GM21717 (cell line): ENCODE data around the gene SPG11.
A peak's percentile ranks its signal among the peaks of the same experiment; 100 is the strongest.
"Not testable (repeated sequence)": the region's sequence is repeated elsewhere in the genome, so short reads cannot be mapped to it uniquely, and the experiment has no call there.

Experiments used
- ATAC-seq: cut with Tn5 transposase; IDR thresholded peaks from one replicate; pipeline ENCODE4 v1.9.1; 2021; ENCODE audit warnings: mild to moderate bottlenecking, moderate library complexity; ENCODE audit not compliant: unreplicated experiment

SPG11 gene, protein sequence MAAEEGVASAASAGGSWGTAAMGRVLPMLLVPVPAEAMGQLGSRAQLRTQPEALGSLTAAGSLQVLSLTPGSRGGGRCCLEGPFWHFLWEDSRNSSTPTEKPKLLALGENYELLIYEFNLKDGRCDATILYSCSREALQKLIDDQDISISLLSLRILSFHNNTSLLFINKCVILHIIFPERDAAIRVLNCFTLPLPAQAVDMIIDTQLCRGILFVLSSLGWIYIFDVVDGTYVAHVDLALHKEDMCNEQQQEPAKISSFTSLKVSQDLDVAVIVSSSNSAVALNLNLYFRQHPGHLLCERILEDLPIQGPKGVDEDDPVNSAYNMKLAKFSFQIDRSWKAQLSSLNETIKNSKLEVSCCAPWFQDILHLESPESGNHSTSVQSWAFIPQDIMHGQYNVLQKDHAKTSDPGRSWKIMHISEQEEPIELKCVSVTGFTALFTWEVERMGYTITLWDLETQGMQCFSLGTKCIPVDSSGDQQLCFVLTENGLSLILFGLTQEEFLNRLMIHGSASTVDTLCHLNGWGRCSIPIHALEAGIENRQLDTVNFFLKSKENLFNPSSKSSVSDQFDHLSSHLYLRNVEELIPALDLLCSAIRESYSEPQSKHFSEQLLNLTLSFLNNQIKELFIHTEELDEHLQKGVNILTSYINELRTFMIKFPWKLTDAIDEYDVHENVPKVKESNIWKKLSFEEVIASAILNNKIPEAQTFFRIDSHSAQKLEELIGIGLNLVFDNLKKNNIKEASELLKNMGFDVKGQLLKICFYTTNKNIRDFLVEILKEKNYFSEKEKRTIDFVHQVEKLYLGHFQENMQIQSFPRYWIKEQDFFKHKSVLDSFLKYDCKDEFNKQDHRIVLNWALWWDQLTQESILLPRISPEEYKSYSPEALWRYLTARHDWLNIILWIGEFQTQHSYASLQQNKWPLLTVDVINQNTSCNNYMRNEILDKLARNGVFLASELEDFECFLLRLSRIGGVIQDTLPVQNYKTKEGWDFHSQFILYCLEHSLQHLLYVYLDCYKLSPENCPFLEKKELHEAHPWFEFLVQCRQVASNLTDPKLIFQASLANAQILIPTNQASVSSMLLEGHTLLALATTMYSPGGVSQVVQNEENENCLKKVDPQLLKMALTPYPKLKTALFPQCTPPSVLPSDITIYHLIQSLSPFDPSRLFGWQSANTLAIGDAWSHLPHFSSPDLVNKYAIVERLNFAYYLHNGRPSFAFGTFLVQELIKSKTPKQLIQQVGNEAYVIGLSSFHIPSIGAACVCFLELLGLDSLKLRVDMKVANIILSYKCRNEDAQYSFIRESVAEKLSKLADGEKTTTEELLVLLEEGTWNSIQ (N-terminal part only)

DNA sequence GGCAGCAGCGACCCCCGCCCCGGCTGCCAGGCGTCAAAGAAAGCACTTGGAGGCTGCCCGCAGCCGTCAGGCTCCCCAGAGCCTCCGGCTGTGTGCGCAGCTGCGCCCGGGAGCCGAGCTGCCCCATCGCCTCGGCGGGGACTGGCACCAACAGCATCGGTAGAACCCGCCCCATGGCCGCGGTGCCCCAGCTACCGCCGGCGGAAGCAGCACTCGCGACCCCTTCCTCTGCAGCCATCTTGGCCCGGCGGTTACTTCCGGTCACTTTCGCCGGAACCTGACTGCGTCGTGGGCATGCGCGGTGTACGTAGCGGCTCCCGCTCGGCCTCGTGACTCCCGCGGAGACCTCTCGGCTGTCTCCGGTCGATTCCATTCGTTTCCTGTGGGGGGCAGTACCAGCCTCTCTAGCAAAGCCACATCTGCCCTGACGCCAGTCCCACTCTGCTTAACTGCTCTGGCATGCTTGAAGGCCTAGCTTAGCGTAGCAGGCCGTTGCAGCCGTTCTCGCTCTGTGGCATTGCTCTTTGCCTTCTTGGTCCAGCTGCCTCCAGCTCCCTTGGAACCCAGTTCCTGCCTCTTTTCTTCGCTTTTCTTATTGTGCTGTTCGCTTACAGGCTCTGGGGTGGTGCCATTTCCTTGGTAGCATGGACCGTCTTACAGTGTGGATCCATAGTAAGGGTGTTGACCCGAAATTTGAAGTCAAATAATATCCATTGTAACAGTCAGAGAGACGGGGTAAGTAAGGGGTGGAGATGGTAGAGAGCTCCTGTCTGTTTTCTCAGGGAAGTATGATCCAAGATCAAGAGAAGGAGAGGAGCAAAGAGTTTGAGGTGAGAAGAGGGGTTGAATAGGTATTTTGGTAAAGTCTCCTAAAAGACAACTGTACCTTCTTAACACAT lies at the start of gene SPG11:
Gene SPG11 (minus strand): TSS at position 253 of the 899 bp plus-strand sequence. CDS start 15 bp downstream, at position 238.
- ATAC-seq: peak; percentile 72

DNA sequence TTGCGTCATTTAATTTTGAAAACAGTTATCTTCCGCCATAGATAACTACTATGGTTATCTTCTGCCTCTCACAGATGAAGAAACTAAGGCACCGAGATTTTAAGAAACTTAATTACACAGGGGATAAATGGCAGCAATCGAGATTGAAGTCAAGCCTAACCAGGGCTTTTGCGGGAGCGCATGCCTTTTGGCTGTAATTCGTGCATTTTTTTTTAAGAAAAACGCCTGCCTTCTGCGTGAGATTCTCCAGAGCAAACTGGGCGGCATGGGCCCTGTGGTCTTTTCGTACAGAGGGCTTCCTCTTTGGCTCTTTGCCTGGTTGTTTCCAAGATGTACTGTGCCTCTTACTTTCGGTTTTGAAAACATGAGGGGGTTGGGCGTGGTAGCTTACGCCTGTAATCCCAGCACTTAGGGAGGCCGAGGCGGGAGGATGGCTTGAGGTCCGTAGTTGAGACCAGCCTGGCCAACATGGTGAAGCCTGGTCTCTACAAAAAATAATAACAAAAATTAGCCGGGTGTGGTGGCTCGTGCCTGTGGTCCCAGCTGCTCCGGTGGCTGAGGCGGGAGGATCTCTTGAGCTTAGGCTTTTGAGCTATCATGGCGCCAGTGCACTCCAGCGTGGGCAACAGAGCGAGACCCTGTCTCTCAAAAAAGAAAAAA lies 49.0 kb upstream of the SPG11 start:
- no peak for ATAC-seq

DNA sequence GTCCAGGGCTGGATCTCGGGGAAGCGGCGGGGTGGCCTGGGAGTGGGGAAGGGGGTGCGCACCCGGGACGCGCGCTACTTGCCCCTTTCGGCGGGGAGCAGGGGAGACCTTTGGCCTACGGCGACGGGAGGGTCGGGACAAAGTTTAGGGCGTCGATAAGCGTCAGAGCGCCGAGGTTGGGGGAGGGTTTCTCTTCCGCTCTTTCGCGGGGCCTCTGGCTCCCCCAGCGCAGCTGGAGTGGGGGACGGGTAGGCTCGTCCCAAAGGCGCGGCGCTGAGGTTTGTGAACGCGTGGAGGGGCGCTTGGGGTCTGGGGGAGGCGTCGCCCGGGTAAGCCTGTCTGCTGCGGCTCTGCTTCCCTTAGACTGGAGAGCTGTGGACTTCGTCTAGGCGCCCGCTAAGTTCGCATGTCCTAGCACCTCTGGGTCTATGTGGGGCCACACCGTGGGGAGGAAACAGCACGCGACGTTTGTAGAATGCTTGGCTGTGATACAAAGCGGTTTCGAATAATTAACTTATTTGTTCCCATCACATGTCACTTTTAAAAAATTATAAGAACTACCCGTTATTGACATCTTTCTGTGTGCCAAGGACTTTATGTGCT lies 48.4 kb upstream of the SPG11 start:
- peak; percentile 20 for ATAC-seq

DNA sequence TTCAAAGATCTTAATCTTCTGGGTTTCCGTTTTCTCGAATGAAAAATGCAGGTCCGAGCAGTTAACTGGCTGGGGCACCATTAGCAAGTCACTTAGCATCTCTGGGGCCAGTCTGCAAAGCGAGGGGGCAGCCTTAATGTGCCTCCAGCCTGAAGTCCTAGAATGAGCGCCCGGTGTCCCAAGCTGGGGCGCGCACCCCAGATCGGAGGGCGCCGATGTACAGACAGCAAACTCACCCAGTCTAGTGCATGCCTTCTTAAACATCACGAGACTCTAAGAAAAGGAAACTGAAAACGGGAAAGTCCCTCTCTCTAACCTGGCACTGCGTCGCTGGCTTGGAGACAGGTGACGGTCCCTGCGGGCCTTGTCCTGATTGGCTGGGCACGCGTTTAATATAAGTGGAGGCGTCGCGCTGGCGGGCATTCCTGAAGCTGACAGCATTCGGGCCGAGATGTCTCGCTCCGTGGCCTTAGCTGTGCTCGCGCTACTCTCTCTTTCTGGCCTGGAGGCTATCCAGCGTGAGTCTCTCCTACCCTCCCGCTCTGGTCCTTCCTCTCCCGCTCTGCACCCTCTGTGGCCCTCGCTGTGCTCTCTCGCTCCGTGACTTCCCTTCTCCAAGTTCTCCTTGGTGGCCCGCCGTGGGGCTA lies 47.8 kb upstream of the SPG11 start, which contains the start of the genes B2M and PATL2:
Gene B2M (plus strand): TSS at position 422 of the 647 bp plus-strand sequence. CDS start 30 bp downstream, at position 452.
Gene PATL2 (minus strand): TSS at position 228 of the 647 bp plus-strand sequence. CDS start 34,833 bp downstream, outside the sequence.
- ATAC-seq: peak; percentile 78

DNA sequence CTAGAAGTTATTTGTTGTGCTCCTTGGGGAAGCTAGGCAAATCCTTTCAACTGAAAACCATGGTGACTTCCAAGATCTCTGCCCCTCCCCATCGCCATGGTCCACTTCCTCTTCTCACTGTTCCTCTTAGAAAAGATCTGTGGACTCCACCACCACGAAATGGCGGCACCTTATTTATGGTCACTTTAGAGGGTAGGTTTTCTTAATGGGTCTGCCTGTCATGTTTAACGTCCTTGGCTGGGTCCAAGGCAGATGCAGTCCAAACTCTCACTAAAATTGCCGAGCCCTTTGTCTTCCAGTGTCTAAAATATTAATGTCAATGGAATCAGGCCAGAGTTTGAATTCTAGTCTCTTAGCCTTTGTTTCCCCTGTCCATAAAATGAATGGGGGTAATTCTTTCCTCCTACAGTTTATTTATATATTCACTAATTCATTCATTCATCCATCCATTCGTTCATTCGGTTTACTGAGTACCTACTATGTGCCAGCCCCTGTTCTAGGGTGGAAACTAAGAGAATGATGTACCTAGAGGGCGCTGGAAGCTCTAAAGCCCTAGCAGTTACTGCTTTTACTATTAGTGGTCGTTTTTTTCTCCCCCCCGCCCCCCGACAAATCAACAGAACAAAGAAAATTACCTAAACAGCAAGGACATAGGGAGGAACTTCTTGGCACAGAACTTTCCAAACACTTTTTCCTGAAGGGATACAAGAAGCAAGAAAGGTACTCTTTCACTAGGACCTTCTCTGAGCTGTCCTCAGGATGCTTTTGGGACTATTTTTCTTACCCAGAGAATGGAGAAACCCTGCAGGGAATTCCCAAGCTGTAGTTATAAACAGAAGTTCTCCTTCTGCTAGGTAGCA lies 47.0 kb upstream of the SPG11 start:
- no peak for ATAC-seq

DNA sequence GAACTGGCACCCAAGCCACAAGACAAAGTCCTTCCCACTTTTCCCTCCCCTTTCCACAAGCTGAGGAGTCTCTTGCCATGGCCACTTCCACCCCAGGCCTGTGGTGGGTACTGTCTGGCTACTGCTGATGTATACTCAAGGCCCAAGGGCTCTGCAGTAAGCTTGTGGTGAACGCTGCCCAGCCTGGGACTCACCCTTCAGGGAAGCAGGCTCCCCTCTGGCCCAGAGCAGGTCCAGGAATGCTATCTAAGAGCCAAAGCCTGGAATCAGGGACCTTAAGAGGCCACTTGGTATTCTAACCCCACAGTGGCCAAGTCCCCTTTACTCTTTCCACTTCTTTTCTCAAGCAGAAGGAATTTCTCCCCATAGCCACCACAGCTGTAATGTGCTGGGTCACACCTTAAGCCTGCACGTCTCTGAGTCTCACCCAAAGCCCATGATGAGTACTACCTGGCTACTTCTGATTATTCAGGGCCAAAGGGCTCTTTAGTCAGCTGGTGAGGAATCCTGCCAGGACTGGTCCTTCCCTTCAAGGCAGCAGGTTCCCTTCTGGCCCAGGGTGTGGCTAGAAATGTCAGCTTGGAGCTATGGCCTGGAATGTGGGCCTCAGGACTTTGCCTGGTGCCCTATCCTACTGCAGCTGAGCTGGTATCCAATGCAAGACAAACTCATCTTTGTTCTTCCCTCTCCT lies 43.6 kb upstream of the SPG11 start:
- ATAC-seq: no peak

DNA sequence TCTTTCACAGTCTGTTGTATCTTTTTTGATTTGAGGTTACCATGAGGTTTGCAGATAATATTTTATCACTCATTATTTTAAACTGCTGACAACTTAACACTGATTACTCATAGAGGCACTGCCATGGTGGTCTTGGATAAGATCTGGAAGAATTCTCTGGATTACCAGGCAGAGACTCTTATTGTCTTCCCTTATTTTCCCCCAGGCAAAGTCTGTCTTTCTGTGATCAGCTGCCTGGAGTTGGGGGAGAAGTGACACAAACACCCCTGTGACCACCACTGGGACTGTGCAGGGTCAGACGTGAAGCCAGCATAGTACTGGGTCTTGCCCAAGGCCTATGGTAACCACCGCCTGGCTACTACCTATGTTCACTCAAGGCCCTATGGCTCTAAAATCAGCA lies 42.9 kb upstream of the SPG11 start:
- no peak for ATAC-seq

DNA sequence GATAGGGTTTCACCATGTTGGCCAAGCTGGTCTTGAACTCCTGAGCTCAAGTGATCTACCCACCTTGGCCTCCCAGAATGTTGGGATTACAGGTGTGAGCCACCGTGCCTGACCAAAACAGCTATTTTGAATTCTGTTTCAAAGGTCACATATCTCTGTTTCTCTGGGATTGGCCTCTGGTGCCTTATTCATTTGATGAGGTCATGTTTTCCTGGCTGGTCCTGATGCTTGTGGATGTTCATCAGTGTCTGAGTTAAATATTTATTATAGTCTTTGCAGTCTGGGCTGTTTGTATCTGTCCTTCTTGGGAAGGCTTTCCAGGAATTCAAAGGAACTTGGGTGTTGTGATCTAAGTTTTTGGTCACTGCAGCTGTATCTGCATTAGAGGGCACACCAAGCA lies 42.5 kb upstream of the SPG11 start:
- no peak for ATAC-seq

DNA sequence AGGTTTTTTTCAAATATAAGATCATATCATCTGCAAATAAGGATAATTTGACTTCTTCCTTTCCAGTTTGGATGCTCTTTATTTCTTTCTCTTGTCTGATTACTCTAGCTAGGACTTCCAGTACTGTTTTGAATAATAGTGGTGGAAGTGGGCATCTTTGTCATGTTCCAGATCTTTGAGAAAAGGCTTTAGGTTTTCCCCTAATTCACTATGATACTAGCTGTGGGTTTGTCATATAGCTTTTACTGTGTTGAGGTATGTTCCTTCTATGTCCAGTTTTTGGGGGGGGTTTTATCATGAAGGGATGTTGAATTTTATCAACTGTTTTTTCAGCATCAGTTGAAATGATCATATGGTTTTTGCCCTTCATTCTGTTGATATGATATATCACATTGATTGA lies 37.2 kb upstream of the SPG11 start:
- not testable (repeated sequence) for ATAC-seq

DNA sequence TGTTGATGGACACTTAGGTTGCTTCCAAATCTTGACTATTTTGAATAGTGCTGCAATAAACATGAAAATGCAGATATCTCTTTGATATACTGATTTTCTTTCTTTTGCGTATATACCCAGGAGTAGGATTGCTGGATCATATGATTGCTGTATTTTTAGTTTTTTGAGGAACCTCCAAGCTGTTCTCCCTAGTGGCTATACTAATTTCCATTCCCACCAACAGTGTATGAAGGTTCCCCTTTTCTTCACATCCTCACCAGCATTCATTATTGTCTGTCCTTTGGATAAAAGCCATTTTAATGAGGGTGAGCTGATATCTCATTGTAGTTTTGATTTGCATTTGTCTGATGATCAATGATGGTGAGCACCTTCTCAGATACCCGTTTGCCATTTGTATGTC lies 35.2 kb upstream of the SPG11 start:
- ATAC-seq: no peak

DNA sequence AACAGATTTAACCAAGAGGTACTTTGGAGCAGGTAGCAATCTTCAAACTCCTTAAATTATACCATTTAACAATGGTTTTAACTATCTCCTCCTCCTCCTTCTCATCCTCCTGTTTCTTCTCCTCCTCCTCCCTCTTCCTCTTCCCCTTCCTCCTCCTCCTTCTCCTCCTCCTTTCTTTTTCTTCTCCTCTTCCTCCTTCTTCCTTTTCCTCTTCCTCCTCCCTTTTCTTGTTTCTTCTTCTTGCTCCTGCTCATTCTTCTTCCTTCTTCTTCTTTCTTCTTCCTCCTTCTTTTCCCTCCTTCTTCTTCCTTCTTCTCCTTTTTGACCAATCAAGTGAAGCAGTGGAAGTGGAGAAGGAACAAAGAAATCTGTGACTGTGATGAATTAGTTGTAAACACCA lies 33.6 kb upstream of the SPG11 start:
- no peak for ATAC-seq

DNA sequence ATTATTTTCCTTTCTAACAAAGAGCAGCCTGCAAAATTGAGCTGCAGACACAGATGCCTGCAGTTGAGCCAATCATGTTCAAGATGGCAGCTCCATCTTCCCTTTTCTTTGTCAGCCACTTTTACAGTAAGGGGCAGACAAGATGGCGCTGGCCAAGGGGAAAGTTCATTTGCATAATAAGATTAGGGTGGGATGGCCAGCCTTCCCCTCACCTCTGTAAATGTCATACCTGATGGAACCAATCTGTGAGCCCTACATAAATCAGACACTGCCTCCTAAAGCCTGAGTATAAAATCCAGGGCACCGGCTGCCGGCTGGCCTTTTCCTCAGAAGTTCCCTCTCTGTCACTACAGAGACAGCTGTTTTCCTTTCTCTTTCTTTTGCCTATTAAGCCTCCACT lies 31.8 kb upstream of the SPG11 start:
- no peak for ATAC-seq

DNA sequence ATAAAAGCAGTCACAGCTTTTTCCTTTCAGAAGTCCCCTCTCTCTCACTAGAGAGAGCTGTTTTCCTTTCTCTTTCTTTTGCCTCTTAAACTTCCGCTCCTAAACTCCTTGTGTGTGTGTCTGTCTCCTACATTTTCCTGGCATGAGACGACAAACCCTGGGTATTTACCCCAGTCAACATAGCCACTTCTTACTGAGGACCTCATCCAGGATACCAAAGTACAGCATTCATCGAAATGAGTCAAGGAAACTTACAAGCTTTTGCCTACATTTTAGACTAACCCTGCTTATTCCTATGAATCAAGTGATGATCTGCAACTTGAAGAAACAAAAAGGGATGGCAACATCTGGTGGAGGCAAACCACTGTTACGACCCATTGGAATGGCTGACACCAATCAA lies 31.0 kb upstream of the SPG11 start:
- ATAC-seq: no peak

DNA sequence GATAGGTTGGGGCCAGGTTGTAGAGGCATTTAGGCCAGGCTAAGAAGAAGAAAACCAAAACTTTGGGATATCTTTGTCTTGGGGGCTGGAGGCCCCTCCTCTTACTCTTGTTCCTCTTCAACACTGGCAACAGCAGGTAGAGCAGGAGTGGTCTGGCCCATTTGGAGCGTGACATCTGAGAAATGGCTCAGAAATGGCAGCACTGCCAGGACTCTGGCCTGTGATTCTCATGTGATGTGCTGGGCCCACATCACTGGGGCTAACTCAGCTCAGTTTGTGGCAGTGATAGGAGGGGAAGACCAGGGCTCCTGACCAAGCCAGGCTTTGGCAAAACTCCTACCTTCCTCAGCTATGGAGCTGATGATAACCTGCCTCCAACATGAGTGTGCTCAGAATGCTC lies 29.2 kb upstream of the SPG11 start:
- no peak for ATAC-seq

DNA sequence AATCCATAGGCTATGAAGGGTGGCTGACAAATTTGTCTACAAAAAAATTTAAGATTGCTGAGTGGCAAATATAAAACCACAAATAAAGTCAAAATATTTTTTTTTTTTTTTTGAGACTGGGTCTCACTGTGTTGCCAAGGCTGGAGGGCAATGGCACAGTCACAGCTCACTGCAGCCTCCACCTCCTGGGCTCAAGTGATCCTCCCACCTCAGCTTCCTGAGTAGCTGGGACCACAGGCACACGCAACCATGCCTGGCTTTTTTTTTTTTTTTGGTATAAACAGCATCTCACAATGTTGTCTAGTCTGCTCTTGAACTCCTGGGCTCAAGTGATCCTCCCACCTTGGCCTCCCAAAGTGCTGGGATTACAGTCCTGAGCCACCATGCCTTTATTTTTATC lies 26.8 kb upstream of the SPG11 start:
- not testable (repeated sequence) for ATAC-seq

DNA sequence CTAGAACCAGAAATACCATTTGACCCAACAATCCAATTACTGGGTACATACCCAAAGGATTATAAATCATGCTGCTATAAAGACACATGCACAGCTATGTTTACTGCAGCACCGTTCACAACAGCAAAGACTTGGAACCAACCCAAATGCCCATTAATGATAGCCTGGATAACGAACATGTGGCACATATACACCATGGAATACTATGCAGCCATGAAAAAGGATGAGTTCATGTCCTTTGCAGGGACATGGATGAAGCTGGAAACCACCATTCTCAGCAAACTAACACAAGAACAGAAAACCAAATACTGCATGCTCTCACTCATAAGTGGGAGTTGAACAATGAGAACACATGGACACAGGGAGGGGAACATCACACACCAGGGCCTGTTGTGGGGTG lies 25.9 kb upstream of the SPG11 start:
- ATAC-seq: not testable (repeated sequence)
